ENCODE measurements around the gene VANGL1.

Gene VANGL1

GRCh38 chr1:115744646-115745275 is 103.0 kb downstream of the VANGL1 start:
- no peak for DNase-seq (ENCODE audit: low spot score)

- no peak for DNase-seq (ENCODE audit: low spot score)
These were observed 104.4 kb downstream of the VANGL1 start for GRCh38 chr1:115746021-115746690.
